Islet precursor cell (in vitro differentiated cells): Measurements from ENCODE around the gene MRTFA.

ENCODE experiments used
- DNase-seq: peaks from one replicate; pipeline ENCODE4 v3.0.0-alpha.2; 2018

The MRTFA gene

GRCh38 chr22:40407831-40408717, 228.4 kb downstream of the MRTFA start:
- no peak for DNase-seq

- no peak for DNase-seq
Measured at GRCh38 chr22:40407021-40407761, 229.3 kb downstream of the MRTFA start.

- DNase-seq: no peak
Measured at GRCh38 chr22:40406063-40406890, 230.2 kb downstream of the MRTFA start.

- no peak for DNase-seq
Measured at GRCh38 chr22:40405178-40406062, 231.1 kb downstream of the MRTFA start.

- no peak for DNase-seq
Measured at GRCh38 chr22:40404251-40405177, 232.0 kb downstream of the MRTFA start.

- DNase-seq: no peak
Measured at GRCh38 chr22:40403651-40404050, 232.9 kb downstream of the MRTFA start.

GRCh38 chr22:40403141-40403540, 233.4 kb downstream of the MRTFA start:
- no peak for DNase-seq

- no peak for DNase-seq
Measured at GRCh38 chr22:40401981-40402406, 234.5 kb downstream of the MRTFA start.

GRCh38 chr22:40401532-40401931, 235.0 kb downstream of the MRTFA start:
- DNase-seq: no peak

GRCh38 chr22:40400159-40400558, 236.4 kb downstream of the MRTFA start:
- no peak for DNase-seq

- no peak for DNase-seq
Measured at GRCh38 chr22:40399621-40400020, 236.9 kb downstream of the MRTFA start.

GRCh38 chr22:40397396-40397795, 239.1 kb downstream of the MRTFA start:
- DNase-seq: no peak

GRCh38 chr22:40396882-40397281, 239.6 kb downstream of the MRTFA start:
- peak; percentile 91 for DNase-seq

- no peak for DNase-seq
Measured at GRCh38 chr22:40395607-40396006, 240.9 kb downstream of the MRTFA start.

GRCh38 chr22:40394607-40395006, 241.9 kb downstream of the MRTFA start:
- no peak for DNase-seq

GRCh38 chr22:40392618-40393017, 243.9 kb downstream of the MRTFA start:
- DNase-seq: no peak

- no peak for DNase-seq
Measured at GRCh38 chr22:40391417-40391816, 245.1 kb downstream of the MRTFA start.

GRCh38 chr22:40388231-40388630, 248.3 kb downstream of the MRTFA start:
- DNase-seq: no peak

GRCh38 chr22:40387746-40388145, 248.8 kb downstream of the MRTFA start:
- no peak for DNase-seq

GRCh38 chr22:40385036-40385782, 251.3 kb downstream of the MRTFA start:
- no peak for DNase-seq
